IPS DF 4.7 (cell line): ENCODE data around the gene C5AR1.
"Not testable (repeated sequence)": the region's sequence is repeated elsewhere in the genome, so short reads cannot be mapped to it uniquely, and the experiment has no call there.

Source experiments
- DNase-seq: peaks from one replicate; pipeline ENCODE4 v3.0.0-alpha.2; 2013; ENCODE audit warnings: low spot score; ENCODE audit errors: extremely low read depth

Gene C5AR1

DNA sequence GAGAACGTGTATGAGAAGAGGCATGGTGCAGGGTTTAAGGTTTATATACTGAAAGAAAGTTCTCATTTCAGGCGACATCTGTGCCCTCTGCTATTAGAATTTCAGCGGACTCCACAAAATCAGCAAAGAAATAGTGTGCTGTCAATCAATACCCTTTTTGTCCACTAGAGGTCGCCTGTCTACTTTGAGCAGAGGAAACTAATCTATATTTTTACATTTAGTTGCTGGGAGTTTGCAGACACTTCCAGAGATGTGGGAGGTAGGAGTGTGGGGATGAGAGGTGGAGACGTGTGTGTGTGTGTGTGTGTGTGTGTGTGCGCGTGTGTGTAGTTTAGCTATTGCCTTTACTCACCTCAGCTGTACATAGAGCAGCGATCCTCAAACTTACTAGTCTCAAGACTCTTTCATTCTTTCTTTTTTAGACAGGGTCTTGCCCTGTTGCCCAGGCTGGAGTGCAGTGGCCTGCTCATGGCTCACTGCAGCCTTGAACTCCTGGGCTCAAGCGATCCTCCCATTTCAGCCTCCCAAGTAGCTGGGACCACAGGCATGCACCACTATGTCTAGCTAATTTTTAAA is 25.2 kb upstream of the C5AR1 start:
- no peak for DNase-seq

DNA sequence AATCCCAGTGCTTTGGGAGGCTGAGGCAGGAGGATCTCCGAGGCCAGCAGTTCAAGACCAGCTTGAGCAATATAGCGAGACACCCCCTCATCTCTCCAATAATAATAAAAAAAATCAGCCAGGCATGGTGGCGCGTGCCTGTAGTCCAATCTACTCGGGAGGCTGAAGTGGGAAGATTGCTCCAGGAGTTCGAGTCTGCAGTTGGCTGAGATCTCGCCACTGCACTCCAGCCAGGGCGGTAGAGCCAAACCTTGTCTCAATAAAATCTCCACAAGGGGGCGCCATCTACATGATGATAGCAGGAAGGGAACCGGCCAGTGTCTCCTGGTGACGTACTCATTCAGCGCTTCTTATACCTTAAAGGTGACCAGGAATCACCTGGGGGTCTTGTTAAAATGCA is 13.6 kb upstream of the C5AR1 start:
- DNase-seq: no peak

DNA sequence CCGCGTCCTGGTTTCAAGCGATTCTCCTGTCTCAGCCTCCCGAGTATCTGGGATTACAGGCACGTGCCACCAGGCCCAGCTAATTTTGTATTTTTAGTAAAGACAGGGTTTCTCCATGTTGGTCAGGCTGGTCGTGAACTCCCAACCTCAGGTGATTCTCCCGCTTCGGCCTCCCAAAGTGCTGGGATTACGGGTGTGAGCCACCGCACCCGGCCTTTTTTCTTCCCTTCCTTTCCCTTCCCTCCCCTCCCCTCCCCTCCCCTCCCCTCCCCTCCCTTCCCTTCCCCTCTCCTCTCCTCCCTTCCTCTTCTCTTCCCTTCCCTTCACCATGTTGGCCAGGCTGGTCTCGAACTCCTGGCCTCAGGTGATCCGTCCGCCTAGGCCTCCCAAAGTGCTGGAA is 8.8 kb upstream of the C5AR1 start:
- DNase-seq: not testable (repeated sequence)

DNA sequence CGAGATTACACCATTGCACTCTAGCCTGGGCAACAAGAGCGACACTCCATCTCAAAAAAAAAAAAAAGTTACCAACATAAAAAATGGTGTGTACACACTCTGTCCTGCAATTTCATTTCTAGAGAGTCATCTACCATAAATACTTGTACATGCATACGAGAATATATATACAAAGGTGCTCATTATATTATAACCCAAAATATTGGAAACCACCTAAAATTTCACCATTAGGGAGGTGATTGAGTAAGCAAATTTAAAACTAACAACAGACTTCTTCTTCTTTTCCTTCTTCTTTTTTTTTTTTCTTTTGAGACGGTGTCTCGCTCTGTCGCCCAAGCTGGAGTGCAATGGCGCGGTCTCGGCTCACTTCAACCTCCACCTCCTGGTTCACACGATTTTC is 7.4 kb upstream of the C5AR1 start:
- no peak for DNase-seq

DNA sequence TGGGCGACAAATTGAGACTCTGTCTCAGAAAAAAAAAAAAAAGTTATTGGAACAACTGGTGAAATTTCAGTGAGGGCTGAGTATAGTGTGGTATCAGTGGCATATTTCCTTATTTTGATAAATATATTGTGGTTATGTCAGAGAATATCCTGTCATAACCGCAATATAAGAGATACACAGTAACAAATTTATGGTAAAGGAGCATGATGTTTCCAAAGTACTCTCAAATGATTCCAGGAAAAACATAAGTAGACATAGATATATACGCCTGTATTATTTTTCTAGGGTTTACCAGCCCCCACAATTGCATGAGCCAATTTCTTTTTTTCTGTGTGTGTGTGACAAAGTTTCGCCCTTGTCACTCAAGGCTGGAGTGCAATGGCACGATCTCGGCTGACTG is 5.7 kb upstream of the C5AR1 start:
- no peak for DNase-seq

DNA sequence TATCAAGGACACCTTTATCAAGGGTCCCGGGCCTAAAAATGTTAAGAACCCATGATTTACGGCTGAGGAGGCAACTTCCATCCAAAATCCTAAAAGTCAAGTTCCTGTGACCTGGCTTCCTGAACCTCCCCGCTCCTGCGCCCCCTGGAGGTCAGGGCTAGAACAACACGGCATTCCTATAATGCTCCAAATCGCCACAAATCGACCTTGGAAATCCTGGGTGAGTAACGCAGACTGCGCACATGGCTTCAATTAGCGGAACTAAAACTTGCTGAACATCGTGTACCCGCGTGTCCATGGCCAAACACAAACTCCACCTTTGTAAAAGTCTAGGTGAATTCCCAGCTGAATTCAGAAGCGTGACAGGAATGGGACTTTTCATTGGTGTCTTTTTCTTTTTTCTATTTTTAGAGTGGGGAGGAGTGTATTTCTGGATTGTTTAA is 4.3 kb upstream of the C5AR1 start:
- DNase-seq: peak; percentile 60

DNA sequence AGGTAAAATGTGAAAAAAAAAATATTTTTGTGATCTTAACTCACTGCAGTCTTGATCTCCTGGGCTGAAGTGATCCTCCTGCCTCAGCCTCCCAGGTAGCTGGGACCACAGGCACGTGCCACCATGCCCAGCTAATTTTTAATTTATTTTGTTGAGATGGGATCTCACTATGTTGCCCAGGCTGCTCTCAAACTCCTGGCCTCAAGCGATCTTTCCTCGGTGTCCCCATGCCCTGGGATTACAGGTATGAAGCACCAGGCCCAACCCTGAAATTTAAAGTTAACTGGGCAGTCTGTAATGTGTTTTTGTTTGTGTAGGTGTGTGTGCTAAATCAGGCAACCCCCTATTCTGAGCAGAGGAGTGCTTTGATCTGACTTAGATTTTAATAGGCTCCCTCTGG is 3.4 kb upstream of the C5AR1 start:
- no peak for DNase-seq

DNA sequence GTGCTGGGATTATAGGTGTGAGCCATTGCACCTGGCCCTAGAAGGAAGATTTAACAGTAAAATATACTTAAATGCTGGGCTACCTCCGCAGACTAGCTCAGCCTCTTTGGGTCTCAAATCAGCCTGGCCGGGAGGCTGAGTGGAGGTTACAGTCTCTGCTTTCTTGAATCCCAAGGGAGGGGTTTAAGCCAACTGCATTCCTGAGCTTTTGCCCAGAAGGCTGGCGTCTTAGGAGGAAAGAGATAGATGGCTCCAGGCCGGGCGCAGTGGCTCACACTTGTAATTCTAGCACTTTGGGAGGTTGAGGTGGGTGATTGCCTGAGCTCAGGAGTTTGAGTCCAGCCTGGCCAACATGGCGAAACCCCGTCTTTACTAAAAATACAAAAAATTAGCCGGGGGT is 623 bp upstream of the C5AR1 start:
- DNase-seq: no peak

DNA sequence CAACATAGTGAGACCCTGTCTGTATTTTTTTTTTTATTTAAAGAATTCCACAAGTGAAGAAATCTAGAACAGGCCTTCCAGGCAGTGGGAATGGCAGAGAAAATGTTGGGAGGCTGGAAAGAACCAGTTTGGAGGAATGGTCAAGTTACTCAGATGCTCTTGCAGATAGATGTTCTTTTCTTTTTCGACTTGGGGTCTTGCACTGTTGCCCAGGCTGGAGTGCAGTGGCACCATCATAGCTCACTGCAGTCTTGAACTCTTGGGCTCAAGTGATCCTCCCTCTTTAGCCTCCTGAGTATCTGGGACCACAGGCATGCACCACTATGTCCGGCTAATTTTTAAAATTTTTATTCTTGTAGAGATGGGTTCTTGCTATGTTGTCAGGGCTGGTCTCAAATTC is 662 bp downstream of the C5AR1 start:
- no peak for DNase-seq

DNA sequence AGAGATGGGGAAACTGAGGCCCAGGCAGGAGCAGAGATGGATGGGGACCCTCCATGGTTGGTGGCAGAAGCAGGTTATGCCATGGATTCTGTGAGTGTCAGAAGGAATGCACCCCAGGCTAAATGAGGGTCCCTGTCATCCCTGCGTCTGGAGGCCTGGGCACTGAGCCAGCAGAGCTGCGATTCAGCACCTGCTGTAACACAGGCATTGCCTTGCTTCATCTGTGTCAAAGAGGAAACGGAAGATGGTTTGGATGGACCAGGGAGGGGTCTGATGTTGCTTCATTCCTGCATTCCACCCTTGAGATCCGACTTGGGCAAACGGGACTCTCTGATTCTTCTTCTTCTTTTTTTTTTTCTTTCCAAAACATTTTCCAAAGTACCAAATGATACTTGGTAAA is 1.2 kb downstream of the C5AR1 start:
- DNase-seq: no peak

DNA sequence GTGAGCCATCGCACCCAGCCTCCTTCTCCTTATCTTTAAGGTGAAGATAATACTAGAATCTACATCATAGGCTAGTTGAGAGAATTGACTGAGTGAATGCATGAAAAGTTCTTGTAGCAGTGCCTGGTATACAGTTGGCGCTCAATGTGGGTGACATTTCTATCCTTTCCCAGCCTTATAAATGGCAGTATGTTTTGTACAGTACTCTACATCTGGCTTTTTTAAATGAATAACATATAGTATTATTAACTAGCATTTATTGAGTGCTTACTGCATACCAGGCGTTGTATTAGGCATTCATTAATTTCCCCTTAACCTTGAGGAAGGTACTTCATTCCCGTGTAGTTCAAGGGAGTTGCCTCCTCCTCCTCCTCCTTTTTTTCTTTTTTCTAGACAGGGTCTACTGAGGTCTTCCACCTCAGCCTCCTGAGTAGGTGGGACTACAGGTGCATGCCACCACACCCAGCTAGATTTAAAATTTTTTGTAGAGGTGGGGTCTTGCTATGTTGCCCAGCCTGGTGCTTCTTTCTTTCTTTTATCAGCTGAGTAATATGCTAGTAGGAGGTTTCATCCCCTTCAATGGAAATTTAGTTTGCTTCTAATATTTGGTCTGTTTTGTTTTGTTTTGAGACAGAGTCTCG is 2.8 kb downstream of the C5AR1 start:
- DNase-seq: no peak

DNA sequence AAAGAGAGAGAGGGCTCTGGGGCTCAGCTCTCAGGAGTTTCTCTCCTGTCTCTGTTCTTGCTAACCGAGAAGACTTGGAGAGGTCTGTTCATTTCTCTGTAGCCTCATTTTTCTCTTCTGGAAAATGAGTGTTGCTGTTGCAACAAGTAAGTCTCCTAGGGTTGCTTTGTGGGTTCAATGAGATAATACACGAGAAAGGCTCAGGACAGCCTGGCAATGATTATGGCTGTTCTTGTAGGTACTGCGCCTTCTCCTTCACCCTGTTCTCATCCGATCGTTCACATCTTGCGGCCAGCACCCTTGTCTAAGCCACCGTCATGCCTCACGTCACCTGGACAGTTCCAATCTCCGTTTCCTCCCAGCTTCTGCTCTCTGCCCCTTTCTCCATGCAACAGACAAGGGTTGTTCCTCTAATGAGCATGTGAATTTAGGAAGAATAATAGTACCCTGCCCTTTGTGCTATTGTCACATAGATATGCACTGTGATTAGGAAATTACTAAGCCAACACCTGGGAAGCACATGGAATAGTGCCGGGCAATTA is 4.2 kb downstream of the C5AR1 start:
- DNase-seq: no peak

DNA sequence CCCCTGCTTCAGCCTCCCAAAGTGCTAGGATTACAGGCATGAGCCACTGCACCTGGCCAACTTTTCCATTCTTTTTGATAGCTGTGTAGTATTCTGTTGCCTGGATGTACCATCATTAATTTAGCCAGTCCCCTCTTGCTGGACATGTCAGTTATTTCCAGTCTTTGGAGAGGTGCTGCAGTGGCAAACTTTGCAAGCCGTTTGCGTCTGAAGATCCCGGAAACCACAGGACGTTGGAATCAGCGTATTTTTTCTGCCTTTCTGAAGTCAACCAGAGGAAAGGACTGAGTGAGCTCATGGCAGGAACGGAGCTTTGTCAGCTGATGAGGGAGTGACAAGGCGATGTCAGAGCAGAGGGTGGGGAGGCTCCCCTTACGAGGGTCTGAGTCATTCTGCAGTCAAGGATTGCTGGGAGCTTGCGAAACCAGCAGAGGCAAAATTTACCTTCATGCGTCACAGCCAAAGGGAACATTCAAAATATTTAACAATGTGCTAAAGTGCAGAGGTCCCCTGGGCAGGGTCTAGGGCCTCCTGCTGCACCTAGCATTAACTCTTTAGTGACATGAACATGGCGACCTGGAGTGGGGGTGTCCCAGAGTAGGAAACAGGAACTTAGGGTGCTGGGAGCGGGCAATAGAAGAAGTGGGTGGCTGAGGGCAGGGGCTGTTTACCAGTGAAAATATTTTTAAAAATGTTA is 5.6 kb downstream of the C5AR1 start:
- no peak for DNase-seq

DNA sequence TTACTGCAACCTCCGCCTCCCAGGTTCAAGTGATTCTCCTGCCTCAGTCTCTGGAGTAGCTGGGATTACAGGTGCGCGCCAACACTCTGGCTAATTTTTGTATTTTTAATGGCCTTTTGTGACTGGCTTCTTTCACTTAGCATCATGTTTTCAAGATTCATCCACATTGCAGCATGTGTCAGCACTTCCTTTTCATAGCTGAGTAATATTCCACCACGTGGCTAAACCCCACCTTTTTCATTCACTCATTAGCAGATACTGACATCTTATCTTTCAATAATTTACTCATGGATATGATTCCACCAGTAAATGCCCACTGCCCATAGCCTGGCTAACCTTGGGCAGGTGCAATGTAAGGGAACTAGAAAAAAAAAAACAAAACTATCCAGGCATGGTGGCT is 6.9 kb downstream of the C5AR1 start:
- no peak for DNase-seq

DNA sequence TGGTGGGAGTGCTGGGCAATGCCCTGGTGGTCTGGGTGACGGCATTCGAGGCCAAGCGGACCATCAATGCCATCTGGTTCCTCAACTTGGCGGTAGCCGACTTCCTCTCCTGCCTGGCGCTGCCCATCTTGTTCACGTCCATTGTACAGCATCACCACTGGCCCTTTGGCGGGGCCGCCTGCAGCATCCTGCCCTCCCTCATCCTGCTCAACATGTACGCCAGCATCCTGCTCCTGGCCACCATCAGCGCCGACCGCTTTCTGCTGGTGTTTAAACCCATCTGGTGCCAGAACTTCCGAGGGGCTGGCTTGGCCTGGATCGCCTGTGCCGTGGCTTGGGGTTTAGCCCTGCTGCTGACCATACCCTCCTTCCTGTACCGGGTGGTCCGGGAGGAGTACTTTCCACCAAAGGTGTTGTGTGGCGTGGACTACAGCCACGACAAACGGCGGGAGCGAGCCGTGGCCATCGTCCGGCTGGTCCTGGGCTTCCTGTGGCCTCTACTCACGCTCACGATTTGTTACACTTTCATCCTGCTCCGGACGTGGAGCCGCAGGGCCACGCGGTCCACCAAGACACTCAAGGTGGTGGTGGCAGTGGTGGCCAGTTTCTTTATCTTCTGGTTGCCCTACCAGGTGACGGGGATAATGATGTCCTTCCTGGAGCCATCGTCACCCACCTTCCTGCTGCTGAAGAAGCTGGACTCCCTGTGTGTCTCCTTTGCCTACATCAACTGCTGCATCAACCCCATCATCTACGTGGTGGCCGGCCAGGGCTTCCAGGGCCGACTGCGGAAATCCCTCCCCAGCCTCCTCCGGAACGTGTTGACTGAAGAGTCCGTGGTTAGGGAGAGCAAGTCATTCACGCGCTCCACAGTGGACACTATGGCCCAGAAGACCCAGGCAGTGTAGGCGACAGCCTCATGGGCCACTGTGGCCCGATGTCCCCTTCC is 10.5 kb downstream of the C5AR1 start:
- DNase-seq: no peak

DNA sequence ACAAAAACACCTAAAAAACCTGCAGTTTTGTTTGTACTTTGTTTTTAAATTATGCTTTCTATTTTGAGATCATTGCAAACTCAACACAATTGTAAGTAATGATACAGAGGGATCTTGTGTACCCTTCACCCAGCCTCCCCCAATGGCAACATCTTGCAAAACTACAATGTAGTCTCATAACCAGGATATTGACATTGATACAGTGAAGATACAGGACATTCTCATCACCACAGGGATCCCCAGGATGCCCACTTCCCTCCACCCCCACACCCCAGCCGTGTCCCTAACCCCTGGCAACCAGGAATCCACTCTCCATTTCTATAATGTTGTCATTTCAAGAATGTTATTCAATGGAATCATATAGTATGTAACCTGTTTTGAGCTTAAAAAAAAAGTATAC is 12.0 kb downstream of the C5AR1 start:
- DNase-seq: no peak

DNA sequence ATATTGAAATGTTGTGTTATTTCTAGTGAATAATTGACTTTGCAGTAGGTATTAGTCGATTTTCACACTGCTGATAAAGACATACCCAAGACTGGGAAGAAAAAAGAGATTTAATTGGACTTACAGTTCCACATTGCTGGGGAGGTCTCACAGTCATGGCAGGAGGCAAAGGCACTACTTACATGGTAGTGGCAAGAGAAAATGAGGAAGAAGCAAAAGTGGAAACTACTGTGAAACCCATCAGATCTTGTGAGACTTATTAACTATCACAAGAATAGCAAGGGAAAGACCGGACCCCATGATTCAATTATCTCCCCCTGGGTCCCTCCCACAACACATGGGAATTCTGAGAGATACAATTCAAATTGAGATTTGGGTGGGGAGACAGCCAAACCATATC is 12.4 kb downstream of the C5AR1 start:
- DNase-seq: no peak

DNA sequence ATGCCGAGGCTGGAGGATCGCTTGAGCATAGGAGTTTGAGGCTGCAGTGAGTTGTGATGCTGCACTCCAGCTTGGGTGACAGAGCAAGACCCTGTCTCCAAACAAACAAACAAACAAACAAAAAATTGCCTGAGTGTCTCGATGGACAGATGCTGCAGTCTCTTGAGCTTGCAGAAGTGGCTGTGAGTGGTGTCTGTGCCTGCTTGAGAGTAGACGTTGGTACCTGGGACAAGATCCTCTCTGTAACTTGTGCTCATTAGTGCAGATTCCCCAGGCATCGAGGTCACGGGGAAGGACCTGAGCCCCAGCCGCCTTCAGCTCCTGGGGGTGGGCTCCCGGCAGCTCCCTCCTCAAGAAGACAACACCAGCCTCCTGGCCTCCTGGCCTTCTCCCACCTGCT is 13.7 kb downstream of the C5AR1 start:
- no peak for DNase-seq

DNA sequence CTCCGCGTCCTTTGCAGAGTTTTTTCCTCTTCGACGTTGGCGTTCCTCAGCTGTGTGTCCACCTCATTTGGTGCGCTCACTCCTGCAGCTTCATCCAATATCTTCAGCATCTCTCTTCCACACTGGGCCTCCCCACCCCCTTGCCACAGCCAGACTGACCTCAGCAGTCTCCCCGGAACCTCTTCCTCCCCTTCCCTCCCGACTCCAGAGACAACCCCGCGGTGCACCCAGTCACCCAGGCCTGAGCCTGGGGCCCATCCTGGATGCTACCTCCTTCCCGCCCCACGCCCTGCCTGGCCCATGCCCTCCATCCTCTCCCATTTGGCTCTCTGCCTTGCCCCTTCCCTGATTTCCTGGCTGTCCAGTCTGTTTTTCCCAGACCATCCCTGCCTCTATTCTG is 14.2 kb downstream of the C5AR1 start:
- DNase-seq: no peak

DNA sequence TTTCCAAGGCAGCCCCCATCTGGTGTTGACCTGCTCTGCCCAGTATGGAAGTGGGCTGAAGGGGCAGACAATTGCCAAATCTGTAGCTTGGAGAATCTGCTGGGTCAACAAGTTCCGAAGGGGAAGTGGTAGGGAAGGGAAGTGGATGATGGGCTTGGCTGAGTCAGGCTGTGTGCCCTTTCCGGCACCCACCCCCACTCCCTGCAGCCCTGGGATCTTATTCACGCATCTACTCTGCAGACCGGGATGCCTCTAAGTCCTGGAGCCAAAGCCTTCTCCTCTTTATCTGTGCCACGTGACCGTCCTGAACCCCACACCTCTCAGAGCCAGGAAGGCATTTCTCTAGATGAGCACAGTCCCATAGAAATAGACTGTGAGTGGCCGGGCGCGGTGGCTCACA is 14.8 kb downstream of the C5AR1 start:
- no peak for DNase-seq

DNA sequence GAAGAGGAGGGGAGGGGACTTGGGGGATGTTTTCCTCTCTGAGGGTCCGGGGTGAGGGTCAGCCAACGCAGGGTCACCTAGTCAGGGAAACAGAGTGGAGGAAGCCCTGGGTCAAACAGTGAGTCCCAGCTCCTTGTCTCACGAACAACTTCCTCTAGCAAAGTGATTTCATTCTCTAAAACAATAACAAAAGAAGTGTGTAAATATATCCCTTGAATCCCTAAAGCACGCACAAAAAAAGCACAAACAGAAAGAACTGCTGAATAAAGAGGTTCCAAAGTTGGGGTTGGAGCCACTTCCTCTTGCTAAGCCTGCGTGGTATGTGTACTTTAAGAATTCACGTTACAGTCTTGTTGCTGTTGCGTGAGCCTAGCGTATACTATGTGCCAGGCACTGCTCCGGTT is 20.8 kb downstream of the C5AR1 start:
- DNase-seq: no peak

DNA sequence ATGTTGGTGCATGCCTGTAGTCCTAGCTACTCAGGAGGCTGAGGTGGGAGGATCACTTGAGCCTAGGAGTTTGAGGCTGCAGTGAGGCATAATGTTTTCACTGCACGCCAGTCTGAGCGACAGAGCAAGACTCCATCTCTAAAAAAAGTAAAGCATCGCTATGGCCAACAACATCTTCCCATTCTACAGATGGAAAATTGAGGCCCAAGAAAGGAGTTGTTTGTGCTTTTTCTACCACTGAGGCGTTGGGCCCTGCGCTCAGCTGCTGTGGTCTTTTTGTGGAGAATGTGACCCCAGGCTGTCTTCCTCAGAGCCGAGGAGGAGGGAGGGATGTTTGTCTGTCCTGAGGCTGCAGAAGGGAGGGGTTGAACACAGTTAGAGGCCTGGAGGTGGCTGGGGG is 21.8 kb downstream of the C5AR1 start:
- DNase-seq: no peak
